ENCODE measurements around the gene TRIM33. TPM values are rescaled to one million over a fixed set of nuclear protein-coding genes. Genes with fewer than 3 reads are reported as not detected.

Gene TRIM33
- total RNA-seq, 4 donors from 2014 or later, result 37.5 to 48.6 (median 41.1) TPM

DNA sequence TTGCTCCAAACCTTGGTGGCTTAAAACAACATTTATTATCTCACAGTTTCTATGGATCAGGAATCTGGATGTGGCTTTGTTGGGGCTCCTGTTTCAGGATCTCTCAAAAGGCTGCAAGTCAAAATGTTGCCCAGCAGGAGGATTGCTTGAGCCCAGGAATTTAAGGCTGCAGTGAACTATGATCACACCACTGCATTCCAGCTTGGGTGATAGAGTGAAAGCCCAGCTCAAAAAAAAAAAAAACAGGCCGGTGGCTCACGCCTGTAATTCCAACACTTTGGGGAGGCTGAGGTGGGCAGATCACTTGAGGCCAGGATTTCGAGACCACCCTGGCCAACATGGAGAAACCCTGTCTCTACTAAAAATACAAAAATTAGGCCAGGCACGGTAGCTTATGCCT lies 40.4 kb upstream of the TRIM33 start:
- no peak for DNase-seq (ENCODE audit: low spot score in 2 of 2)
- intact Hi-C loops (cut with DNase I; ENCODE audit: low total_unique reads), result no loop called here
- TF ChIP-seq POLR2A (IDR thresholded peaks at IDR 0.05), result no peak
- TF ChIP-seq, protein P1, sequence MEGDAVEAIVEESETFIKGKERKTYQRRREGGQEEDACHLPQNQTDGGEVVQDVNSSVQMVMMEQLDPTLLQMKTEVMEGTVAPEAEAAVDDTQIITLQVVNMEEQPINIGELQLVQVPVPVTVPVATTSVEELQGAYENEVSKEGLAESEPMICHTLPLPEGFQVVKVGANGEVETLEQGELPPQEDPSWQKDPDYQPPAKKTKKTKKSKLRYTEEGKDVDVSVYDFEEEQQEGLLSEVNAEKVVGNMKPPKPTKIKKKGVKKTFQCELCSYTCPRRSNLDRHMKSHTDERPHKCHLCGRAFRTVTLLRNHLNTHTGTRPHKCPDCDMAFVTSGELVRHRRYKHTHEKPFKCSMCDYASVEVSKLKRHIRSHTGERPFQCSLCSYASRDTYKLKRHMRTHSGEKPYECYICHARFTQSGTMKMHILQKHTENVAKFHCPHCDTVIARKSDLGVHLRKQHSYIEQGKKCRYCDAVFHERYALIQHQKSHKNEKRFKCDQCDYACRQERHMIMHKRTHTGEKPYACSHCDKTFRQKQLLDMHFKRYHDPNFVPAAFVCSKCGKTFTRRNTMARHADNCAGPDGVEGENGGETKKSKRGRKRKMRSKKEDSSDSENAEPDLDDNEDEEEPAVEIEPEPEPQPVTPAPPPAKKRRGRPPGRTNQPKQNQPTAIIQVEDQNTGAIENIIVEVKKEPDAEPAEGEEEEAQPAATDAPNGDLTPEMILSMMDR (IDR thresholded peaks at IDR 0.05), result no peak
- 91 to 94% methylated on average over 4 of the region's 4 CpGs for WGBS, 2 donors
- H3K4me3 ChIP-seq (ENCODE audit: low read depth, poor library complexity, severe bottlenecking), result no peak overlapping the region

DNA sequence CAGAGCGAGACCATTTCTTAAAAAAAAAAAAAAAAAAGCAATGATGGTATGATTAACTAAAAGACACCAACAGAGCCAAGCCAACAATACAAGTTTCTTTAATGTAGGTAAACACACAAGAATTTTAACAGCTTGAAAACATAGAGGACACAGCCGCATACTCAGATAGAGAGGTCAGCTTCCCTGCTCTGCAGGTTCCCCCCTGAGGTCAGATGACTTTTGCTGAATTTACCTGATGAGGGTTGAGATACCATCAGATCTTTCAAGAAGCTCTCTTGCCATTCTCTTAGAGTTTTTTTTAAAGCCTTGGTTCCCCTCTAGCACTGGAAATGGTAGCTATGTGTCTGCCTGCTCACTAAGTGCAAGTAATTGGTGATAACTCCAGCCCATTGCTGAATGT lies 39.3 kb upstream of the TRIM33 start:
- intact Hi-C loops (cut with DNase I; ENCODE audit: low total_unique reads), result no loop called here
- H3K4me3 ChIP-seq (ENCODE audit: low read depth, poor library complexity, severe bottlenecking), result no peak overlapping the region
- TF ChIP-seq, protein P1 (IDR thresholded peaks at IDR 0.05), result no peak
- no peak for TF ChIP-seq POLR2A (IDR thresholded peaks at IDR 0.05)
- DNase-seq (ENCODE audit: low spot score in 2 of 2), result no peak
- 97 to 98% methylated on average over 2 of the region's 2 CpGs for WGBS, 2 donors

DNA sequence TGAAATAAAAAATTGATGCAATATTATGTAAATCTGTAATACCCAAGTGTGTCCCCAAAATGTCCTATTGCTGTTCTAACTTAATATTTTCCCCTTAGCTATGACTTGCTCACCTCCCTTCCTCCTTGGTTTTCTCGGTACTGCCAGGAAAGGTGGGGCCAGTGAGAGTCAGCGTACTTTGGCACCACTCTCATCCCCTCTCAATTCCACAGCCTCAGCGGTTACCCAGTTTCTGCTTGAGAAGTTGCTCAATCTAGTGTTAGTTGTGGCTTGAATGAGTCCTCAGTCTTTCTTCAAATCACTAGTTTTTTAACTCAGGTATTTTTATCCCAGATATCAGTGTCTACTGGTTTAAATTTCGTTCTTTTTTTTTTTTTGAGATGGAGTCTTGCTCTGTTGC lies 38.1 kb upstream of the TRIM33 start:
- TF ChIP-seq, protein P1 (IDR thresholded peaks at IDR 0.05), result no peak
- TF ChIP-seq POLR2A (IDR thresholded peaks at IDR 0.05), result no peak
- no peak overlapping the region for H3K4me3 ChIP-seq (ENCODE audit: low read depth, poor library complexity, severe bottlenecking)
- 48 to 52% methylated on average over 4 of the region's 4 CpGs for WGBS, 2 donors
- no peak for DNase-seq (ENCODE audit: low spot score in 2 of 2)
- intact Hi-C loops (cut with DNase I; ENCODE audit: low total_unique reads), result no loop called here

DNA sequence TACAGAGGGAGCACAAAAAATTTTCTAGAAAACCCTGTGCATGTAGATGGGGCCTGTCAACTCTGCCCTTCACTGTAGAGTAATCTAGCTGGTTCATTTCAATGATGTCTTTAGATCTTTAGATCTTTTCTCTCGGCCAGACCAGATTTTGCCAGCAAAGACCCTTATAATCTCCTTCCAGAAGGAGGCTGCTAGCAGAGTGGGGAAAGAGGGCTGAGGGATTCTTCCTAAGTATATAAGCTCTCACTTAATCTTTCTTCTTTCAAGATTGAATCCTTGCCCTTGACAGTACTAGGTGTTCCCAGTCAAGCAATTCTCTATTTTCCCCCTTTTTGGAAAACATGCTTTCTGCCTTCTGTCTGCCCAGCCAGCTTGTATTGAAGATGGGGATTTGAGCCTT lies 36.1 kb upstream of the TRIM33 start:
- 83 to 85% methylated on average over 1 of the region's 1 CpG for WGBS, 2 donors
- no peak overlapping the region for H3K4me3 ChIP-seq (ENCODE audit: low read depth, poor library complexity, severe bottlenecking)
- intact Hi-C loops (cut with DNase I; ENCODE audit: low total_unique reads), result no loop called here
- DNase-seq (ENCODE audit: low spot score in 2 of 2), result no peak
- TF ChIP-seq POLR2A (IDR thresholded peaks at IDR 0.05), result no peak
- TF ChIP-seq, protein P1 (IDR thresholded peaks at IDR 0.05), result no peak

DNA sequence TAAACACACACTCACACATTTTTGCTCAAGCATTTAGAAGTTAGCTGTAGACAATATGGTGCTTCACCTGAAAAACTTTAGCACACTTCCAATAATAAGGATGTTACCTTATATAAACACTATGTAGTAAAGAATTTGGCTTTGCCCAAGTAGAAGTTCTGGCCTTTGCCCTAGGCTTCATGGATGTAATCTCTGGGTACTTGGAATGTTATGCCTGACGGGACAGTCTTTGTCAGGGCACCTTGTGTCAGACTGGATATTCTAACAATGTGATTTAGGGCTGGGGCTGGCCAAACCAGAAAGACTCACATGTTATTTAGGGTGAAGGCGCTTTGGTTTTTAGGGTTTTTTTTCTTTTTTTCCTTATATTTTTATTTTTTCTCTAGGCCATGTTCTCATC lies 34.8 kb upstream of the TRIM33 start:
- no peak for DNase-seq (ENCODE audit: low spot score in 2 of 2)
- 81 to 86% methylated on average over 2 of the region's 2 CpGs for WGBS, 2 donors
- intact Hi-C loops (cut with DNase I; ENCODE audit: low total_unique reads), result no loop called here
- TF ChIP-seq, protein P1 (IDR thresholded peaks at IDR 0.05), result no peak
- TF ChIP-seq POLR2A (IDR thresholded peaks at IDR 0.05), result no peak
- no peak overlapping the region for H3K4me3 ChIP-seq (ENCODE audit: low read depth, poor library complexity, severe bottlenecking)

DNA sequence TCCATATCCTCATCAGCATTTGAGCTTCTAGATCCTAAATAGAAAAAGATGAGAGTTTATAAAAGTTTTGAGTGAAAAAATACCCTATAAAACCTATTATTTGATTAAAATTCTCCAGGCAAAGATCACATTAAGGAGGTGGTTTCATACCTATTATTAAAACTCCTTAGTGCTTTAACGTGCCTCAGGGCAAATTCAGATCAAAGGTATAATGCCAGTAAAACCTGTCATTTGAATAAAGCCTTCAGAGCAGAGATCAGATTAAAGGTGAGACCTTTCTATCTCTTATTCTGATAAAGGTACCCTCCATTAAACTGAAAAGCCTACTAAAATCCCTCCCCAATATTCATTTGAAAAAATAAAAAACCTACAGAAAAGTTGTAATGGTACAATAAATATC lies 34.3 kb upstream of the TRIM33 start:
- TF ChIP-seq POLR2A (IDR thresholded peaks at IDR 0.05), result no peak
- TF ChIP-seq, protein P1 (IDR thresholded peaks at IDR 0.05), result no peak
- intact Hi-C loops (cut with DNase I; ENCODE audit: low total_unique reads), result no loop called here
- WGBS, 2 donors, result 42 to 46% methylated on average over 1 of the region's 1 CpG
- DNase-seq (ENCODE audit: low spot score in 2 of 2), result no peak
- H3K4me3 ChIP-seq (ENCODE audit: low read depth, poor library complexity, severe bottlenecking), result no peak overlapping the region

All from lower leg skin (tissue), 4 donors.